ENCODE results near the gene KCND2.
A peak's percentile ranks its signal among the peaks of the same experiment; 100 is the strongest.
"Not testable (repeated sequence)": the region's sequence is repeated elsewhere in the genome, so short reads cannot be mapped to it uniquely, and the experiment has no call there.

Gene KCND2

DNA sequence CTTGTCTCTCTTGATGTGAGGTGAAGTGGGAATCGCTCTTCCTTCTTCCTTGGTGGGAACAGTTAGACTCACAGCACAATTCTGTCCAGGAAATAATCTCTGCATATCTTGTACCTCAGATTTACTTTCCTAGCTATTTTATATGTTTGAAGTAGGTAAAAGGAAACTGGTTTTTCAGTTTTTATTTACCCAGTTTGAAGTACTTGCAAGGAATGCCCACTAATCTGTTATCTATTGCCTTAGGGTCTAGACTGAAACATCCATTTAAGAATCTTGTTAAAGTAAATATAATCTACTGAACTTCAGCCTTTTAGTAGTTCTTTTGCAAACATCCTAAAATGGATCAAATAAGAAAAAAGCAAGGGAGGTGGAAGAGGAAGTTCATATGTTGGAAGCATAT, 229.8 kb downstream of the KCND2 start:
- DNase-seq = no peak

DNA sequence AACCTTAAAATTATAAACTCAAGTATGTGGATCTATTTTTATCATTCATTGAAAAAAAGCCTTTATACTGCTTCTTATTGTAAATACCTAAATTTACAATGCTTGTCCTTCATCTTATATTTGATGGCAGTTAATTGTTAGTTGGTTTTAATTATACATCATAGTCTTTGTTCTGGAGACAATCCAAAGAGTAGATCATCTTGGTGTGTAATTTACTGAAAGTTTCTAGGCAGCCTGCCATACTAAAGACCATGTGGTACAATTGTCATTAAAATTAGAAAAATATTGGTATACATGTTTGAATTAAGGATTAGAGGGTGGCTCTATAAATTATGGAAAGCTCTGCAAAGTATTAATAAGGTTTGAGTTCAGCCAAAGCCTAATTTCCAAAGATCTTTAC, 231.4 kb downstream of the KCND2 start:
- DNase-seq = no peak

DNA sequence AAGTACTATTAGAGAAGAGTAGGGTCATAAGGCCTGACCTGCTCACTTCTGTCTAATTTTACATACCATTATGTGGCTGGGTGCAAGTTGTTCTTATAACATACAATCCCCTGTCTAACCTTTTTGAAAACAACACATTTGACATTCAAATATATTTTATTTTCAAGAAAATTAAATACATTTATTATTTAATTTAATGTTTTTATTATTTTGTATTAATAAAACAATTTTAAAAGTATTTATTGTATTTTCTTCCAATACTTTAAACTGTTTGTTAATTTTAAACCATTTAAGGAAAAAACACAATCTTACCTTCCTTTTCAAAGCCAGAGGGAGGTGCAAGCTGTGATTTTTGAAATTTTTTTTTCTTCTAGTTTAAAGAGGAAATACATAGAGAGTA, 232.8 kb downstream of the KCND2 start:
- no peak for DNase-seq

DNA sequence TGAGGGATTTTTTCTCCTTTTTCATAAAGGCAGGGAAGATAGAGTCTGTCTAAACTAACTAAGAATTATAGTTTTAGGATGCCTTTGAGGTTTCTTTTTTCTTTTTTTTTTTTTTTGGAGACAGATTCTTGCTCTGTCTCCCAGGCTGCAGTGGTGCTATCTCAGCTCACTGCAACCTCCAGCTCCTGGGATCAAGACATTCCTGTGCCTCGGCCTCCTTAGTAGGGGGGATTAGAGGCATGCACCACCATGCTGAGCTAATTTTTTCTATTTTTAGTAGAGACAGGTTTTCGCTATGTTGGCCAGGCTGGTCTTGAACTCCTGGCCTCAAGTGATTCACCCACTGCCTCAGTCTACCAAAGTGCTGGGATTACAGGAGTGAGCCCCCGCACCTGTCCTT, 239.7 kb downstream of the KCND2 start:
- DNase-seq = no peak

DNA sequence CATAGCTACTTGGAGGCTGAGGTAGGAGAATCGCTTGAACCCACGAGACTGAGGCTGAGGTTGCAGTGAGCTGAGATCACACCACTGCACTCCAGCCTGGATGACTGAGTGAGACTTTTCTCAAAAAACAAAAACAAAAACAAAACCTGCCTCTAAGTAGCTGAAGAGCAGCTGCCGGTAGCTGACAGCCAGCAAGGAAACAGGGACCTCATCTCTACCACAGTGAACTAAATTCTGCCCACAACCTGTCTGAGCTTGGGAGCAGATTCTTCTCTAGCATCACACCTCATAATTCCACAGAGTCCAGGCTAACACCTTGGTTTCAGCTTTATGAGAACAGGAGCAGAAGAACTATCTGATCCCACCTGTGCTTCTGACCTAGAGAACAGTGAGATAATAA, 246.2 kb downstream of the KCND2 start:
- no peak for DNase-seq

DNA sequence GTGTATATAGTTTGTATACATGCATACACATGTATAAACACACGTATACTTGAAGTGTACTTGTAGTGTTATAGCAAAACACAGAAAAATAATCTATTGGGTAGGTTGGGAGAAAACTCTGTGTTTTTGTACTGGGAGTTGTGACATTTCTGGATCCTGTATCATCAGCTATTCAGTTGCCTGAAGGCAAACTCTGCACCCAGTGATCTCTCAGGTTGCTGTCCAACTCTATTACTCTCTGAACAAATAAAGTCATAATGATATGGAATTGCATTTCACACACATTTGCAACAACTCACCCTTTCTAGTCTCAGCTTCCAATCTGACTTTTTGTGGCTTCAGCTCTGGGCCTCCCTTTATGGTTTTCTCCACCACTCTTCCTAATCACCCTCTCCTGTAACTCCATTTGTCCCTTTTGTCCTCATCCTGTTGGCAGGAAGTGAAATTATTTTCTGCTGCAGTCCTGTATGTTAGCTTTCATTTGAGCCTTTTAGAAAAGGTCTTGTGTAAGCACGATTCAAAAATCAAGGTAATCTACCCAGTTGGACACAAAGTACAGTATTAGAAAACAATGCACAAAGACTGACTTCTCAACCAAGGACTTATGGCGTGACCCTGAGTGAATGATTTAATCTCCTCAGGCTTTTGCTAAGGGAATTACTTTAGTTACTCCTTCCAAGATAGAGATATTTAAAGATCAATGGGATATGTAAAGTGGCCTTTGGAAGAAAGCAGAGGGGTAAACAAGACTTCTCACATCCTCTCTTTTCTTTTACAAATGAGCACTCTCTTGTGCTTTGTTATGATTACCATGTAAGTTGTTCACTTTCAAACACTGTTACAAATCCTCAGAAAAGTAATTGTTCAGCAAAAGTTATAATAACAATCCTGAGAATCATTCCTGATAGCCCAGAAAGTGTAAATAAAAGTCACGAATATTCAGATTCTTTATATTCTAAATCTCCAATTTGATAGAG, 249.1 kb downstream of the KCND2 start:
- no peak for DNase-seq

DNA sequence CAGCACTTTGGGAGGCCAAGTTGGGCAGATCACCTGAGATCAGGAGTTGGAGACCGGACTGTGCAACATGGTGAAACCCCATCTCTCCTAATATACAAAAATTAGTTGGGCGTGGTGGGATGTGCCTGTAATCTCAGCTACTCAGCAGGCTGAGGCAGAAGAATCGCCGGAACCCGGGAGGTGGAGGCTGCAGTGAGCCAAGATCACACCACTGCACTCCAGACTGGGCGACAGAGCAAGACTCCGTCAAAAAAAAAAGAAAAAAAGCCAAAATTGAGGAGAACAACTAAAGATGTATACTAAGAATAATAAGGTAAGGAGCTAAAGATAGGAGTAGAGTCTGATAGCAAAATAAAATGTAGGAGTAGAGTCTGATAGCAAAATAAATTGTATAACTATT, 251.0 kb downstream of the KCND2 start:
- DNase-seq = no peak

DNA sequence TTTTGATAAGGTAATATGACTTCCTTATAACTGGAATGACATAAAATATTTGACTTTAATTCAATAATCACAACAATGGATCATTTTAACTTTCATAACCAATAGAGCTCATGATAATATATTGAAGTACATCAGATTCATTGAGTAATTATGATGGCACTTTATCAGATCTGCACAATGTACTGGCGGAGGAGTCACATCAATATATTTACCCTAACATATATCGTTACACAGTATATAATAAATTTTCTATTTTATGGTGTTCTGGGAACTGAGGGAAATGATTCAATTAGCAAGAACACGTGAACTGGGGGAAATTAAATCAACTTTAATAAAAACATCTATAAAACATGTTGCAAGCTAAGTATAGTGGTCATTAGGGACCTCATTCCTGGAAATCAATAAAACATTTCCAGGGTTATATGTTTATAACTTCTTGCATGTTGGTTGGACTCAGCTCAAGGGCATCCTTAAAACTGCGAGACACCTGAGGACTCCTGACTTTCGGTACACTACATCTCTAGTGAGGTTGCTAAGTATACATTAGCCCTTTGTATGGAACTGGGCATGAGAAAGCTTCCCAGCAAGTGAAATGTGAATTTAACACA, 254.0 kb downstream of the KCND2 start:
- DNase-seq = no peak

DNA sequence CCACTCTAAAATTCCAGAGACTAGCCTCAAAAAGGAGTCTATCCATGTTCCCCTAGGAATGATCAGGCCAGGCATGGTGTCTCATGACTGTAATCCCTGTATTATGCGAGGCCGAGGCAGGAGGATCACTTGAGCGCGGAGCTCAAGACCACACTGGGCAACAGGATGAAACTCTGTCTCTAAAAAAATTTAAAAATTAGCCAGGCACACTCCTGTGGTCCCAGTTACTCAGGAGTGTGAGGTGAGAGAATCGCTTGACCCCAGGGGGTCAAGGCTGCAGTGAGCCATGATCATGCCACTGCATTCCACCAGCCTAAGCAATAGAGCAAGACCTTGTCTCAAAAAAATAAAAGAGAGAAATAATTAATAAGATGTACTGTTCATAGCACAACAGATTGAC, 256.8 kb downstream of the KCND2 start:
- DNase-seq = no peak

DNA sequence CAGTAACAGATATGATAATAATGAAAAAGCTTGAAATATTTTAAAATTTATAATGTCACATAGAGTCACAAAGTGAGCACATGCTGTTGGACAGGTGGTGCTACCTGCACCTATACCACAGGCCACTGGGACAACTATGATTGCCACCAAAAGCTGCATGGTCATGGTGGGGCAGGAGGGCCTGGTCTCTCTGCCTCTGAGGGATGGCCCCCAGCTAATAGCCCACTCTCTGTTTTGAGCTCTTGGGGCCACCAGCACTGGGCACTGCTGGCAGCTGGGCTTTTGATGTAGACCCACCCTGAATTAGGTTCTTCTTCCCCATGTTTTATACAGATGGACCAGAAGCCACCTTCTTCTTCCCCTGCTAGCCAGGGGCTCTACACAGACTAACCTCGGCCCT, 265.4 kb downstream of the KCND2 start:
- DNase-seq = no peak

DNA sequence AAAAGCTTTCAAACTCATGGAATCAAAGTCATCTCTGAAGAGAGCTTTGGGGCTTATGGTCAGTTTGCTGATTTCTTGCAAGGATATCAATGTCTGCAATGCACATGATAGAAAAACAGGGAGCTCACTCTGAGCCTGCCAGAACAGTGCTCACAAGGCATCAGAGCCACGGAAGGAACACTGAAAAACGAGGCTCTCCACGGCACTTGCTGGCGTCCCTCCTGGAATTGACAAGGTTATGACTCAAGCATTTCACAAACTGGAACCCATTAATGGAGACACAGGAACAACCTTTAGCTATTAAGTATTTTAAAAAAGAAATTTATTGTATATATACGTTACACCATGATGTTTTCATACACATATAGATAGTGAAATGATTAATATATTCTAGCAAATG, 266.3 kb downstream of the KCND2 start:
- no peak for DNase-seq

DNA sequence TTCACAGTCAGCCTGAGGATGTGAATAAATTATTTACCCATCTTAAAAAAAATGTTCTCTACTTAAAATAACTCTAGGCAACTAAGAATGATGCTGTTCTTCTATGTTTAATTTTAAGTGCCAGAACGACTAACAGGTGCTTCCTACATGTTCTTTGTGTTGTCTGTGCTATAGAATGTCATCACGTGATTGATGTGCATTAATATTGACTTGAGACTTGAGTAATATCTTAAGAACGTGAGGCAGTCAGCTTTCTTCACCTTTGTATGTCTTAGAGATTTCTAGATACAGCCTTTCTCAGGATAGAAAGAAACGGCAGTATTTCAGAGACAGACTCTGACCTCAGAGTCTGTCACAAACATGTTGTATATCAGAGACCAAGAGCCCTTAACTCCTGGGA, 274.6 kb downstream of the KCND2 start:
- DNase-seq = no peak

DNA sequence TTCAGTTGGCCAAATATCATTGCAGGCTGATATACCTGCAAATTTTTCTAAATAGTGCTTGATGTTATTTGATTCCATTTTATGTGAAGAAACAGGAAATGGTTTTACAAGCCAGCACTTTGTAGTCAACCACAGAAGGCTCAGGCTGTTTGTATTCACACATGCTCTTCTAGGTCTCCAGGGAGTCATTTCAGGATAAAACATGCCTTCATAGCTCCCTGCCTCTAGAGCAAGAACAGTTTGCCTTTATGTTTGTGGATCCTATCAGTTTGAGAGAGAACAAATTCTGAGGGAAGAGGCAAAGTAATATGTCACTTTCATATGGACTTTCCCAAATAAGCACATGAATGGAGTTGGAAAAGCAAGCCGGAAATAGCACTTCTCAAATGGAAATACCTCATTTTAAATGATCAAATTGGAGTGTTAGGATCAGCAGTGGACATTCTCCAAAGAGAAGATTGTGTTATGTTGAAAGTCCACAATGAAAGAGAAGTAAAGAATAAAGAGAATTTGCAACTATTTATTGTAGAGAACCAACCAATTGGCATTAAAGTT, 277.6 kb downstream of the KCND2 start:
- DNase-seq = no peak

DNA sequence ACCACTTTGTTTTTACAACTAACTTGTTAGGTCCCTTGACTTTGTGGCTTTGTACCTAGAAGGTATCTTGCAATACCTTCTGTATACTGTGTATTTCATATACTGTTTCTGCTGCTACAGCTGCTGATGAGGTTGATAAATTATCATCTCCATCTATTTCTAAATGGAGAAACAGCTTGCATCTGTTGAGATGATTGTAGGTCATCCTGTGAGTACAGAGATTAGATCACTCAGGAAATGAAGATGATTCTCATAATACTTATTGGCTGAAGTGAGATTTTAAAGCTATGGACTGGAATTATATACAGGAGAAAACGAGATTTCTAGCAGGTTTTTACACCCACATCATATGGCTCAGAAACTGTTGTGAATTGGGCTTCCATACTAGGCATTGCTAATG, 280.5 kb downstream of the KCND2 start:
- no peak for DNase-seq

DNA sequence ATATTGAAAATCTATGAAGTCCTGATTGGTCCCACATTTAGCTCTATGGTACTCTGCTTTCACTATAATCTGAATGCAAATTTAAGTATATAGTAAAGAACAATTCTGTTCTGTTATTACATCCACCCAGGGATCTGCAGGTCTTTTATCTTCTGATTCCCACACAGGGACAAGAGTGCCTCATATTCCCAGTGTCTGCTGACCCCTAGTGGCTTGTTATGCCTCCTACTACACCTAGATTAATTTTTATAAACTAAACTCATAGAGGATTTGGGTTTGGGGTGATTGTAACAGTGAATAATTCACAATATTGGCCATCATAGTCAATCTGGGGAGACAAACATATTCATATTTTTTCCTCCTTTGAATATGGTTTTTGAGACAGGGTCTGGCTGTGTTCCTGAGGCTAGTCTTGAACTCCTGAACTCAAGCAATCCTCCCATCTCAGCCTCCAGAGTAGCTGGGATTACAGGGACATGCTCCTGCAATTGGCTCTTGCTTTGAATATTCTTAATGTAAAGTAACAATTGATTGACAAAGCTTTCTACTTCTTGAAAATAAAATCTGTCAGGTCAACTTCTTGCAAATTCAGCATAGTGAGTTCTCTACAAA, 282.1 kb downstream of the KCND2 start:
- peak; percentile 25 for DNase-seq

DNA sequence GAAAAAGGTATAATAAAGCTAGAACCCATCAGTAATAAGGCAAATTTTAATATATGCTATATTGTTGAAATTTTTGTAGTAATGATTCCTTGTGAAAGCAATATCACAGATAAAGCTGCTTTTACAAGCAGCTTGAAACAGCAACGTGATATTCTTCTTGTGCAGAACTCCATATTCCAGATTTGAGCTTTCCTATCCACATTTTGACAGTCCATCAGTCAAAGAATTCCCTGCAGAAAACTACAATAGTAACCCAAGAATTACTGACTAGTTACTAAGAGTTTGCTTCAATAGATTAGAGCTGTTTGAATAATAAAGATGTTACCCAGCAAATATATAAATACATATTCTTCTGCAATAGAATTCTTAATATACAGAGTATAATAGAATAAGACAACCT, 291.2 kb downstream of the KCND2 start:
- DNase-seq = no peak

DNA sequence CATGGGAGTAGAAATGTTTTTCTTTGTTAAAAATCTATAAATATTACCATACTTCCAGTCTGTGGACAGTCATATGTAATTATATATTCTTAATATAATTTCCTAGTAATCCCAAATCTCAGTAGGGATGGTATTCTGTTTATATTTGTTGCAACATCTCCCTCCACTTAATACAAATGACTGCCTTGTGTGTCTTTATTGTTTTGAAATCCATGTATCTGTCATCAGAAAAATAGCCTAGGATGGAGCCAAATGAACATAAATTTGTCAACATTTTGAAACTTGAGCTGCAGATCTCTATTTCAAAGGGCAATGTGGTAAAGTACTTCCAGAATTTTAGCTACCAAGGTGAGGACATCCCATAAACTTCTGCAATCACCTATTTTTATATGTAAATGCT, 294.2 kb downstream of the KCND2 start:
- DNase-seq = no peak

DNA sequence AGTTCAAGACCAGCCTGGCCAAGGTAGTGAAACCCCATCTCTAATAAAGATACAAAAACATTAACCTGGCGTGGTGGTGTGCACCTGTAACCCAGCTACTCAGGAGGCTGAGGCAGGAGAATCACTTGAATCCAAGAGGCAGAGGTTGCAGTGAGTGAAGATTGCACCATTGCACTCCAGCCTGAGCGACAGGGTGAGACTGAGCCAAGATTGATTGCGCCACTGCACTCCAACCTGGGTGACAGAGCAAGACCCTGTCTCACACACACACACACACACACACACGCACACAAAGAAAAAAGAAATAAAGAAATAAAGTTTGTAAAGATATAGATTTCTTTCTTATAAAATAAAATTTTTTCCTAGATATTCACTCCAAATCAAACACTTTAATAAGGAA, 305.7 kb downstream of the KCND2 start:
- DNase-seq = not testable (repeated sequence)

DNA sequence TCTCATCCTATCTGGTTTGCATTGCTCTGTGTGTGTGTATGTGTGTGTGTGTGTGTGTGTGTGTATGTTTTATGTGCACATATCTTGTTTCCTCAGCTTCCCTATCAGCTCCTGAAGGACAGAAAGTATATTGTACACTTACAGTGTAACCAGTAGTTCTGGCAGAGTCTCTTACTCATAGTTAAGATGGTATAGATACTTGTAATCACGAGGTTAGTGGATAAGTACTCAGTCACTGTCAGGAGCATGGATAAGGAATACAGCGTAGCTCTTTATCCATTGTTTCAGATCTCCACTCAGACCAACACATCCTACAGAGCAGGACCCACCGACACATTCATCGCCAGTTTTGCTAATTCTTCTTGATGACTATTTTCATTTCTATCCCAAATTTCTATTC, 309.9 kb downstream of the KCND2 start:
- DNase-seq = no peak

DNA sequence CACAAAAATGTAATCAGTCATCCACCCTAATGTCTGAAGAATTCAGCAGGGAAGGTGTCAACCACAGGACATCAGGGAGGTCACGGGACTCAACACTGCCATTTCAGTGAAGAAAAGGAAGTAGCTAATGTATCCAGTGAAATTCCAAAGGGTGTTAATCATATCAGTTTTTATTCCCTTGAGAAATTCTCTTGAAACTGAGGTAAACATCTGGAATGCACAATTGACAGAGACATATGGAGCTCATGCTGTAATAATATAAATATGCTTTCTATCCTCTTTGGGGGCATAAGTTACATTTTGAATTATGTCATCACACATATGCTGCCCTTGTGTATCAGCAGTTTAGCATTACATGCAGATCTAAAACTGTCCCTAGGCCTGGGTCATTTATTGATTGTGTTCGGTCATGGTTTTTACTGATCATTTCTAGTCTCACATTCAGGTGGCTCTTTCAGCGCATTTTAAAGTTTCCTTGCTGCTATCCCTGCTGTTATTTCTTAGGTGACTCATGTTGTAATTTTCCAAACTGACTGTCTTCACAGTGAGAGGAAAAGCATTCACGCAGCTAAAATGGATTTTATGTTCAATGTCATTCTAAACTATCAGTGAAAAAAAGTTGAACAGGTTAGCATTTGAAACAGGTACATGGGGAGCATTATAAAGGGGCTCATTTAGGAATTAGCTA, 311.1 kb downstream of the KCND2 start:
- DNase-seq = no peak

DNA sequence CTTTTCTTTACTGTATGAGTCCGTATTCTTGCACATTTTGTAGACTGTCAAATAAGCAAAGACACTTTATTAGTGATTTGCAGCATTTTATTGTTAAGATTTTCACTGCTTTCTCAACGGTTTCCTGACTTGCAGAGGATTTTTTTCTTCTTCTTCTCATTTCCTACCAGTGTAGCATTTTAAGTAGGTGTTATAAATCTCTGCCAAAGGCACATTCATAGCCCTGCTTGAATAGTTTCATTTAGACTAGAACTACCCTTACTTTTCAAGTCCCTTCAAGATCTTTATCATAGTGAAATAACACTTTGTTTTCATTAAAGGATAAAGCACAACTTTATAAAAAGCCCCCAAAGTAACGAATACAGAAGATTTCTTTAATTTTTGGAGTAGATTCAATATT, 313.6 kb downstream of the KCND2 start:
- no peak for DNase-seq

DNA sequence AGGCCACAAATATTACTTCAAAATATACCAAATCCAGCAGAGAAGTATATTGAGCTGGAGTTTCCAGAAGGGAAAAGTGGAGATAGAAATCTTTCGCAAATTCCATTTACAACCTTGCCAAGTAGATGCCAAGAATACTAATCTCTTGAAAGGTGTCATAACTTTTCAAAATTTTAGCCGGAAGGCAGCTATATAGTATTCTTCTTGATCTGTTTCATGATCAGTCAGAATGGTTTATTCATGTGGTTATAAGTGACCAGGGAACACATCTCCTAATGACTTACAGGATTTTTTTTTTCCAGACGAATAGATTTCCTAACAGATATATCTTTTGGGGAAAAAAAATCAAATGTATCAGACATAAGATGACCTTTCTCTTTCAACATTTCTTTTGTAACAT, 314.3 kb downstream of the KCND2 start:
- DNase-seq = no peak

DNA sequence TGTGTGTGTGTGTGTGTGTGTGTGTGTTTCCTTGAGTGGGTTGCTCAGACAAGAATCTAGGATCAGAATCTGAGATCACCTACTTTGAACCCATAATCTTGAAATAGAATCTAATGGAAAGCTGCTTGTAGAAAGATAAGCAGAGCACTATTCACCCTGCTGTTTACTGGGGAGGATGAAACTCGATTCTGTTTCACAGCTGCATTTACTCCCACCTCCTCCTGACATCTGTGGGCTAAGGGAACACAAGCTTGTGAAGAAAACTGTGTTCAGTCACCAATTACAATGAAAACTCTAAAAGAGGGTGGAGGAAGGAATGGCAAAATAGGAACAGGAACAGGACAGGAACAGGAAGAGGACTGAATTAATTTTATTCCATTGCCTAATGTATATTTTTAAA, 315.4 kb downstream of the KCND2 start:
- DNase-seq = no peak
